ENCODE data around the gene CFAP107. TPM values are rescaled to one million over a fixed set of nuclear protein-coding genes. Genes with fewer than 3 reads are reported as not detected.

Gene CFAP107
- total RNA-seq, 4 donors from 2014 or later = not detected

- H3K36me3 ChIP-seq = no peaks in the 10 kb centered on the region
- TF ChIP-seq EP300 (IDR thresholded peaks at IDR 0.05) (no peak), CTCF (IDR thresholded peaks at IDR 0.05) (no peak), POLR2A (IDR thresholded peaks at IDR 0.05) (no peak)
- DNase-seq (ENCODE audit: low spot score in 2 of 2) = no peak
- no peaks in the 10 kb centered on the region for H3K4me1 ChIP-seq
- 78 to 80% methylated on average over 7 of the region's 7 CpGs for WGBS, 2 donors
- H3K27ac ChIP-seq = no peak overlapping the region
- H3K27me3 ChIP-seq = no peaks in the 10 kb centered on the region
- no peak overlapping the region for H3K4me3 ChIP-seq
- no peaks in the 10 kb centered on the region for H3K9me3 ChIP-seq
Measured at GRCh38 chr1:12762766-12763165, 16.8 kb downstream of the CFAP107 start.

- TF ChIP-seq POLR2A (IDR thresholded peaks at IDR 0.05) = no peak
- no peak for TF ChIP-seq EP300 (IDR thresholded peaks at IDR 0.05)
- no peak for TF ChIP-seq CTCF (IDR thresholded peaks at IDR 0.05)
- H3K27me3 ChIP-seq = no peaks in the 10 kb centered on the region
- no peak overlapping the region for H3K4me3 ChIP-seq
- no peaks in the 10 kb centered on the region for H3K36me3 ChIP-seq
- H3K27ac ChIP-seq = no peak overlapping the region
- no peak for DNase-seq (ENCODE audit: low spot score in 2 of 2)
- no peaks in the 10 kb centered on the region for H3K4me1 ChIP-seq
- WGBS, 2 donors = 72 to 75% methylated on average over 4 of the region's 4 CpGs
- H3K9me3 ChIP-seq = no peaks in the 10 kb centered on the region
Measured at GRCh38 chr1:12763479-12763878, 17.5 kb downstream of the CFAP107 start.

- Histone ChIP-seq H3K36me3 (no peaks in the 10 kb centered on the region), H3K4me1 (no peaks in the 10 kb centered on the region), H3K27me3 (no peaks in the 10 kb centered on the region), H3K9me3 (no peaks in the 10 kb centered on the region), H3K27ac (no peak overlapping the region), H3K4me3 (no peak overlapping the region)
- 59 to 66% methylated on average over 5 of the region's 5 CpGs for WGBS, 2 donors
- TF ChIP-seq CTCF (IDR thresholded peaks at IDR 0.05) (no peak), POLR2A (IDR thresholded peaks at IDR 0.05) (no peak), EP300 (IDR thresholded peaks at IDR 0.05) (no peak)
- no peak for DNase-seq (ENCODE audit: low spot score in 2 of 2)
Measured at GRCh38 chr1:12764016-12764415, 18.0 kb downstream of the CFAP107 start.

GRCh38 chr1:12769031-12769430 lies 23.0 kb downstream of the CFAP107 start:
- no peaks in the 10 kb centered on the region for H3K4me1 ChIP-seq
- no peak overlapping the region for H3K27ac ChIP-seq
- peaks cover 0 to 5% (median 0%) of the 10 kb centered on the region in 4 donors for H3K9me3 ChIP-seq
- TF ChIP-seq EP300 (IDR thresholded peaks at IDR 0.05) = no peak
- no peak for TF ChIP-seq CTCF (IDR thresholded peaks at IDR 0.05)
- no peak for TF ChIP-seq POLR2A (IDR thresholded peaks at IDR 0.05)
- no peaks in the 10 kb centered on the region for H3K36me3 ChIP-seq
- no peak for DNase-seq (ENCODE audit: low spot score in 2 of 2)
- H3K27me3 ChIP-seq = no peaks in the 10 kb centered on the region
- 42 to 70% methylated on average over 2 of the region's 2 CpGs for WGBS, 2 donors
- no peak overlapping the region for H3K4me3 ChIP-seq

GRCh38 chr1:12769976-12770505 lies 24.0 kb downstream of the CFAP107 start:
- Histone ChIP-seq H3K27me3 (no peaks in the 10 kb centered on the region), H3K4me1 (no peaks in the 10 kb centered on the region), H3K9me3 (peaks cover 0 to 10% (median 0%) of the 10 kb centered on the region in 4 donors), H3K27ac (no peak overlapping the region), H3K4me3 (no peak overlapping the region), H3K36me3 (no peaks in the 10 kb centered on the region)
- WGBS, 2 donors = 58 to 64% methylated on average over 7 of the region's 7 CpGs
- no peak for DNase-seq (ENCODE audit: low spot score in 2 of 2)
- TF ChIP-seq POLR2A (IDR thresholded peaks at IDR 0.05) (no peak), CTCF (IDR thresholded peaks at IDR 0.05) (no peak), EP300 (IDR thresholded peaks at IDR 0.05) (no peak)

Data from tibial nerve (tissue), 4 donors.